HEK293 (cell line): Measurements from ENCODE around the gene CARD11.

ENCODE experiments used
- CTCF ChIA-PET: fragments of 350-600 bp; formaldehyde crosslinking; extraction: SDS; loops from one replicate; lab custom pipeline; 2021; ENCODE audit warnings: antibody characterized with exemption; lab: Yijun Ruan, JAX
- POLR2A ChIA-PET: fragments of 300-600 bp; formaldehyde crosslinking; extraction: SDS; loops from one replicate; lab custom pipeline; 2020; ENCODE audit warnings: antibody characterized with exemption, inconsistent platforms; lab: Yijun Ruan, JAX
- H3K27ac ChIP-seq: fragments of 200-500 bp; sonication (Bioruptor generic); 2 replicates; pipeline ENCODE4 v1.5.1; 2014; ENCODE audit warnings: low read depth, low read length, control low read depth, inconsistent platforms; ENCODE audit errors: extremely low read depth
- H3K36me3 ChIP-seq, 2 experiments: fragments of 200-500 bp in 1 of 2; sonication (Bioruptor generic) in 1 of 2; 1 replicate in 1 of 2; 2 replicates in 1 of 2; pipeline ENCODE4 v1.5.1; 2014 to 2017; ENCODE audit warnings: inconsistent platforms in 2 of 2, low read length in 2 of 2; ENCODE audit not compliant: control insufficient read depth in 2 of 2, insufficient read depth in 1 of 2
- H3K4me1 ChIP-seq: fragments of 200-500 bp; sonication (Bioruptor generic); 2 replicates; pipeline ENCODE4 v1.5.1; 2014; ENCODE audit warnings: mild to moderate bottlenecking, low read length, inconsistent platforms; ENCODE audit not compliant: control insufficient read depth, insufficient read depth
- H3K4me3 ChIP-seq: 2 replicates; pipeline ENCODE4 v1.5.1; 2011; ENCODE audit warnings: low read depth, mild to moderate bottlenecking, control low read depth, low read length, moderate library complexity
- H3K9me3 ChIP-seq: fragments of 200-500 bp; sonication (Bioruptor generic); 2 replicates; pipeline ENCODE4 v1.5.1; 2014; ENCODE audit warnings: low read depth, low read length, inconsistent platforms; ENCODE audit not compliant: control insufficient read depth, insufficient read depth
- EGR2 ChIP-seq: fragments of 450-650 bp; formaldehyde crosslinking; IDR thresholded peaks from 2 replicates; pipeline ENCODE4 v1.5.1; 2016; ENCODE audit warnings: low read depth, missing biosample characterization, missing genetic modification characterization
- GFI1B ChIP-seq: fragments of 450-650 bp; formaldehyde crosslinking; IDR thresholded peaks from 2 replicates; pipeline ENCODE4 v1.5.1; 2016; ENCODE audit warnings: missing biosample characterization, missing genetic modification characterization
- GLI2 ChIP-seq: fragments of 450-650 bp; formaldehyde crosslinking; IDR thresholded peaks from 2 replicates; pipeline ENCODE4; 2017; ENCODE audit warnings: missing biosample characterization, missing genetic modification characterization, low read depth, borderline replicate concordance
- HOXC10 ChIP-seq: sonication (generic); formaldehyde crosslinking; IDR thresholded peaks from 2 replicates; pipeline ENCODE4 v1.8.1; 2023; ENCODE audit warnings: mild to moderate bottlenecking, missing genetic modification reagents
- KLF1 ChIP-seq: fragments of 450-650 bp; formaldehyde crosslinking; IDR thresholded peaks from 2 replicates; pipeline ENCODE4 v1.5.1; 2016; ENCODE audit warnings: missing biosample characterization, missing genetic modification characterization
- KLF7 ChIP-seq: fragments of 450-650 bp; formaldehyde crosslinking; IDR thresholded peaks from 2 replicates; pipeline ENCODE4 v1.5.1; 2016; ENCODE audit warnings: missing biosample characterization, missing genetic modification characterization, borderline replicate concordance
- KLF8 ChIP-seq: fragments of 450-650 bp; formaldehyde crosslinking; IDR thresholded peaks from 2 replicates; pipeline ENCODE4 v1.5.1; 2016; ENCODE audit warnings: missing biosample characterization, missing genetic modification characterization
- KLF9 ChIP-seq: fragments of 450-650 bp; formaldehyde crosslinking; IDR thresholded peaks from 2 replicates; pipeline ENCODE4 v1.5.1; 2016; ENCODE audit warnings: missing biosample characterization, missing genetic modification characterization, low read depth
- ZBTB17 ChIP-seq: fragments of 450-650 bp; formaldehyde crosslinking; IDR thresholded peaks from 2 replicates; pipeline ENCODE4 v1.5.1; 2016; ENCODE audit warnings: missing biosample characterization, missing genetic modification characterization
- ZBTB44 ChIP-seq: fragments of 450-650 bp; IDR thresholded peaks from 2 replicates; pipeline ENCODE4 v1.5.1; 2018; ENCODE audit warnings: missing biosample characterization, mild to moderate bottlenecking, missing genetic modification characterization
- ZBTB48 ChIP-seq: fragments of 450-650 bp; formaldehyde crosslinking; IDR thresholded peaks from 2 replicates; pipeline ENCODE4 v1.5.1; 2016; ENCODE audit warnings: missing biosample characterization, missing genetic modification characterization
- ZFP69B ChIP-seq: fragments of 450-650 bp; formaldehyde crosslinking; IDR thresholded peaks from 2 replicates; pipeline ENCODE4 v1.5.1; 2016; ENCODE audit warnings: missing biosample characterization, missing genetic modification characterization
- ZNF138 ChIP-seq: fragments of 450-650 bp; formaldehyde crosslinking; IDR thresholded peaks from 2 replicates; pipeline ENCODE4 v1.5.1; 2016; ENCODE audit warnings: missing biosample characterization, missing genetic modification characterization, borderline replicate concordance
- ZNF146 ChIP-seq: fragments of 450-650 bp; formaldehyde crosslinking; IDR thresholded peaks from 2 replicates; pipeline ENCODE4 v1.5.1; 2016; ENCODE audit warnings: missing biosample characterization, missing genetic modification characterization
- ZNF184 ChIP-seq: fragments of 450-650 bp; IDR thresholded peaks from 2 replicates; pipeline ENCODE4 v1.5.1; 2018; ENCODE audit warnings: missing biosample characterization, mild to moderate bottlenecking, missing genetic modification characterization
- ZNF211 ChIP-seq: fragments of 450-650 bp; formaldehyde crosslinking; IDR thresholded peaks from 2 replicates; pipeline ENCODE4 v1.5.1; 2016; ENCODE audit warnings: low read depth, missing biosample characterization, missing genetic modification characterization
- ZNF529 ChIP-seq: fragments of 450-650 bp; formaldehyde crosslinking; IDR thresholded peaks from 2 replicates; pipeline ENCODE4 v1.5.1; 2017; ENCODE audit warnings: missing genetic modification characterization, missing biosample characterization; ENCODE audit not compliant: insufficient replicate concordance
- ZNF629 ChIP-seq: fragments of 450-650 bp; formaldehyde crosslinking; IDR thresholded peaks from 2 replicates; pipeline ENCODE4 v1.5.1; 2017; ENCODE audit warnings: missing biosample characterization, missing genetic modification characterization
- ZNF701 ChIP-seq: fragments of 450-650 bp; formaldehyde crosslinking; IDR thresholded peaks from 2 replicates; pipeline ENCODE4 v1.5.1; 2016; ENCODE audit warnings: missing biosample characterization, missing genetic modification characterization
- ZNF830 ChIP-seq: fragments of 450-650 bp; IDR thresholded peaks from 2 replicates; pipeline ENCODE4 v1.5.0; 2018; ENCODE audit warnings: missing biosample characterization, missing genetic modification characterization, low read depth, mild to moderate bottlenecking, moderate library complexity
- ZSCAN18 ChIP-seq: fragments of 450-650 bp; formaldehyde crosslinking; IDR thresholded peaks from 2 replicates; pipeline ENCODE4 v1.5.1; 2016; ENCODE audit warnings: missing biosample characterization, missing genetic modification characterization

CARD11 gene

GRCh38 chr7:3087243-3087755, 43.6 kb upstream of the CARD11 start:
- Histone ChIP-seq H3K9me3 (no peaks in the 10 kb centered on the region), H3K36me3 (no peaks in the 10 kb centered on the region), H3K27ac (no peak overlapping the region), H3K4me1 (no peaks in the 10 kb centered on the region), H3K4me3 (no peak overlapping the region)
- TF ChIP-seq ZNF138 (tag by site-specific recombination) (no peak), KLF1 (no peak), EGR2 (tag by site-specific recombination) (no peak), HOXC10 (CRISPR knock-in tag) (no peak), ZSCAN18 (tag by site-specific recombination) (no peak), ZBTB48 (no peak), ZFP69B (tag by site-specific recombination) (no peak), GLI2 (tag by site-specific recombination) (no peak)
- POLR2A ChIA-PET, result no interaction called here
- CTCF ChIA-PET, result interaction anchor here (0.6 to 0.7 kb wide), 2 partner anchors 9 to 209 kb away, joined by 3 to 5 read pairs; no protein-coding TSS in a partner anchor

- no peak for TF ChIP-seq ZNF184 (tag by site-specific recombination)
- TF ChIP-seq KLF8 (tag by site-specific recombination), result no peak
- TF ChIP-seq ZNF146 (tag by site-specific recombination), result no peak
- TF ChIP-seq ZNF830, result no peak
- no peak for TF ChIP-seq GFI1B (tag by site-specific recombination)
- no peak for TF ChIP-seq ZNF701 (tag by site-specific recombination)
- TF ChIP-seq ZBTB44, result no peak
- no peak for TF ChIP-seq KLF7 (tag by site-specific recombination)
- no peak for TF ChIP-seq ZNF529 (tag by site-specific recombination)
- Histone ChIP-seq H3K9me3 (no peaks in the 10 kb centered on the region), H3K27ac (no peak overlapping the region), H3K36me3 (no peaks in the 10 kb centered on the region), H3K4me1 (no peaks in the 10 kb centered on the region), H3K4me3 (no peak overlapping the region)
- POLR2A ChIA-PET, result no interaction called here
- CTCF ChIA-PET, result interaction anchor here (2.9 kb wide), 1 partner anchor 17 kb away, joined by 6 read pairs; no protein-coding TSS in a partner anchor
Measured at GRCh38 chr7:3083350-3083749, 39.7 kb upstream of the CARD11 start.

- CTCF ChIA-PET, result interaction anchor here (2.9 kb wide), 1 partner anchor 17 kb away, joined by 6 read pairs; no protein-coding TSS in a partner anchor
- TF ChIP-seq EGR2 (tag by site-specific recombination), result no peak
- TF ChIP-seq KLF9 (tag by site-specific recombination), result no peak
- TF ChIP-seq ZNF529 (tag by site-specific recombination), result no peak
- TF ChIP-seq ZNF211 (tag by site-specific recombination), result no peak
- TF ChIP-seq ZBTB17 (tag by site-specific recombination), result no peak
- no peak for TF ChIP-seq ZBTB48
- no peak for TF ChIP-seq ZNF629 (tag by site-specific recombination)
- no peak overlapping the region for H3K27ac ChIP-seq
Measured at GRCh38 chr7:3082831-3083230, 39.2 kb upstream of the CARD11 start.

More at GRCh38 chr7:3082831-3083230, 39.2 kb upstream of the CARD11 start:
- H3K4me3 ChIP-seq, result no peak overlapping the region
- no peaks in the 10 kb centered on the region for H3K9me3 ChIP-seq
- no peaks in the 10 kb centered on the region for H3K4me1 ChIP-seq
- H3K36me3 ChIP-seq, result no peaks in the 10 kb centered on the region
- POLR2A ChIA-PET, result no interaction called here
